Tibial nerve (tissue), 4 donors: ENCODE data around the gene ARID1B.

ENCODE experiments used
- EP300 ChIP-seq, 2 donors: sonication (generic); formaldehyde crosslinking; IDR thresholded peaks; one replicate each; pipeline ENCODE4 v1.6.1; 2017; ENCODE audit warnings: antibody characterized with exemption in 2 of 2, mild to moderate bottlenecking in 1 of 2
- POLR2A ChIP-seq, 2 donors: fragments of 450-650 bp; IDR thresholded peaks; one replicate each; pipeline ENCODE4 v1.6.1; 2017; ENCODE audit warnings: antibody characterized with exemption in 2 of 2, mild to moderate bottlenecking in 2 of 2, moderate library complexity in 2 of 2
- TF ChIP-seq, protein P1 (sequence below), 5 experiments: fragments of 200-600 bp in 3 of 5; fragments of 450-650 bp in 2 of 5; sonication (generic) in 3 of 5; IDR thresholded peaks; one replicate each; pipeline ENCODE4 v1.5.1; 2016 to 2019; ENCODE audit warnings: antibody characterized with exemption in 5 of 5, mild to moderate bottlenecking in 3 of 5, moderate library complexity in 2 of 5

GRCh38 chr6:157032923-157033322 is 255.7 kb downstream of the ARID1B start:
- TF ChIP-seq, protein P1, sequence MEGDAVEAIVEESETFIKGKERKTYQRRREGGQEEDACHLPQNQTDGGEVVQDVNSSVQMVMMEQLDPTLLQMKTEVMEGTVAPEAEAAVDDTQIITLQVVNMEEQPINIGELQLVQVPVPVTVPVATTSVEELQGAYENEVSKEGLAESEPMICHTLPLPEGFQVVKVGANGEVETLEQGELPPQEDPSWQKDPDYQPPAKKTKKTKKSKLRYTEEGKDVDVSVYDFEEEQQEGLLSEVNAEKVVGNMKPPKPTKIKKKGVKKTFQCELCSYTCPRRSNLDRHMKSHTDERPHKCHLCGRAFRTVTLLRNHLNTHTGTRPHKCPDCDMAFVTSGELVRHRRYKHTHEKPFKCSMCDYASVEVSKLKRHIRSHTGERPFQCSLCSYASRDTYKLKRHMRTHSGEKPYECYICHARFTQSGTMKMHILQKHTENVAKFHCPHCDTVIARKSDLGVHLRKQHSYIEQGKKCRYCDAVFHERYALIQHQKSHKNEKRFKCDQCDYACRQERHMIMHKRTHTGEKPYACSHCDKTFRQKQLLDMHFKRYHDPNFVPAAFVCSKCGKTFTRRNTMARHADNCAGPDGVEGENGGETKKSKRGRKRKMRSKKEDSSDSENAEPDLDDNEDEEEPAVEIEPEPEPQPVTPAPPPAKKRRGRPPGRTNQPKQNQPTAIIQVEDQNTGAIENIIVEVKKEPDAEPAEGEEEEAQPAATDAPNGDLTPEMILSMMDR (IDR thresholded peaks at IDR 0.05): no peak
- no peak for TF ChIP-seq POLR2A (IDR thresholded peaks at IDR 0.05)
- no peak for TF ChIP-seq EP300 (IDR thresholded peaks at IDR 0.05)
